Progenitor cell of endocrine pancreas (in vitro differentiated cells): ENCODE data around the gene DRAXIN. TPM values are rescaled to one million over a fixed set of nuclear protein-coding genes. Genes with fewer than 3 reads are reported as not detected.

Experiments used
- DNase-seq: peaks from one replicate; pipeline ENCODE4 v3.0.0; 2021; ENCODE audit warnings: low spot score; ENCODE audit not compliant: unreplicated experiment
- H3K27ac Mint-ChIP-seq: 2 replicates; pipeline ENCODE4 v1.8.0; 2021; ENCODE audit warnings: mild to moderate bottlenecking, moderate library complexity, mixed read lengths
- H3K27me3 Mint-ChIP-seq: 2 replicates; pipeline ENCODE4 v1.8.0; 2021; ENCODE audit warnings: mixed read lengths
- H3K36me3 Mint-ChIP-seq: 2 replicates; pipeline ENCODE4 v1.8.0; 2022; ENCODE audit warnings: mixed read lengths; ENCODE audit not compliant: insufficient read depth
- H3K4me1 Mint-ChIP-seq: 2 replicates; pipeline ENCODE4 v1.8.0; 2021; ENCODE audit warnings: low read depth, mixed read lengths
- H3K4me3 Mint-ChIP-seq: 2 replicates; pipeline ENCODE4 v1.8.0; 2021; ENCODE audit warnings: low read depth, mild to moderate bottlenecking, moderate library complexity, mixed read lengths
- H3K9me3 Mint-ChIP-seq: 2 replicates; pipeline ENCODE4 v1.8.0; 2021; ENCODE audit warnings: low read depth, mixed read lengths
- CTCF ChIP-seq: fragments of 200-600 bp; sonication (generic); IDR thresholded peaks from one replicate; pipeline ENCODE4 v1.5.0; 2021; ENCODE audit warnings: antibody characterized with exemption, mild to moderate bottlenecking; ENCODE audit not compliant: unreplicated experiment
- total RNA-seq: library from RNA; stranded (reverse); gene quantifications from 2 replicates; pipeline ENCODE4 v1.2.1, GENCODE V29; 2021

DRAXIN gene
- total RNA-seq, 1 donor from 2014 or later: 2.8 TPM

DNA sequence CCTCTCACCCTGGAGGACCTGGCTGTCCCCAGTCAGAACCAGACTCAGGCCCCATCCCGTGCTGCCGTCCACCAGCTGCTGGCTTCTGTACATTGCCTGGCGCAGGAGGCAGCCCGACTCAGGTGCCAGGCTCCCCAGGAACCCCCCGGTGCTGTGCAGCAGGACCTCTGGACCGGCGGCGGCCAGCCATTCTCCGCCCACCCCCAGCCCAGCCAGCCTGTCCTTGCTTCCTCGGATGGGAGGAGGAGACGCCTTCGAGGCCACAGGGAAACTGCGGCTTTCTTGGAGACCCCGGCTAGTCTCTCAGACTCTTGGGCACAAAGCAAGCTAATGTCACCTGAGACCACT, 74.9 kb downstream of the DRAXIN start:
- TF ChIP-seq CTCF: no peak
- H3K4me1 Mint-ChIP-seq: no peaks in the 10 kb centered on the region
- no peak for DNase-seq
- H3K27me3 Mint-ChIP-seq: peaks cover 24% of the 10 kb centered on the region
- H3K4me3 Mint-ChIP-seq: no peak overlapping the region
- no peaks in the 10 kb centered on the region for H3K9me3 Mint-ChIP-seq
- H3K36me3 Mint-ChIP-seq: no peaks in the 10 kb centered on the region
- no peak overlapping the region for H3K27ac Mint-ChIP-seq

DNA sequence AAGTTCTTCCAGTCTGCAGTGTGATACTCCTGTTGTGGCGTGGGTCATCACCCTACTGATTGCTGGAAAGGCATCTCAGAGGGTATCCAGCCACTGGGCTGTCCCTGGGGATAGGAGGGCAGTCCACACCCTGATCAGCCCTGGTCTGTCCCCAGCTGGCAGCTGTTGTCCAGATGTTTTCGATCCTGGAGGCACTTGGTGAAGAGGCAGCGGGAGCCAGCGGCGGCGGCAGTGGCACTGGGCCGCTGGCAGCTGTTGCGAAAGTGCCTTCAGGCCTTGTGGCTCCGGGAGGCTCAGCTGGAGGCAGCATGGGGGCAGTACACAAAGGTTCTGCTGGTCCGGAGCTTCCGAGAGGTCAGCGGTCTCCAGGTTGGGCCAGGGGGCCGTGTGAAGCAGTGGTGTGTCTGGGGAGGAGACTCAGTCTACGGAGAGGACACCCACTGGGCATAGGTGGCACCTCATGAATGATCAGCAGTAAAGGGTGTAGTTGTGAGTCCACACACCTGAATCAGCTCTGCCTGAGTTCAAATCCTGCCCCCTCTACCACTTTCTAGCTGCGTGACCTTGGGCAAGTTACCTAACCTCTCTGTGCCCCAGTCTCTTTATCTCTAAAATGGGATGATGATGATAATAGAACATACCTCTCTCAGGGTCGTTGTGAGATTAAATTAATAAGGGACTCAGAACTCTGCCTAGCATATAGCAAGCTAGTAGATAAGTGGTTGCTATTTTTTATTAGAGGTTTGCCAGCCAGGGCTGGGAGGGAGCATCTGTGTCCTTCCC, 76.6 kb downstream of the DRAXIN start:
- Mint-ChIP-seq H3K9me3 (no peaks in the 10 kb centered on the region), H3K36me3 (no peaks in the 10 kb centered on the region), H3K27me3 (peaks cover 10% of the 10 kb centered on the region), H3K27ac (no peak overlapping the region), H3K4me1 (no peaks in the 10 kb centered on the region), H3K4me3 (no peak overlapping the region)
- no peak for DNase-seq
- no peak for TF ChIP-seq CTCF

GRCh38 chr1:11768821-11769220, 77.3 kb downstream of the DRAXIN start:
- Mint-ChIP-seq H3K9me3 (no peaks in the 10 kb centered on the region), H3K4me1 (no peaks in the 10 kb centered on the region), H3K36me3 (no peaks in the 10 kb centered on the region), H3K27ac (no peak overlapping the region), H3K27me3 (peaks cover 5% of the 10 kb centered on the region), H3K4me3 (no peak overlapping the region)
- DNase-seq: no peak
- no peak for TF ChIP-seq CTCF

DNA sequence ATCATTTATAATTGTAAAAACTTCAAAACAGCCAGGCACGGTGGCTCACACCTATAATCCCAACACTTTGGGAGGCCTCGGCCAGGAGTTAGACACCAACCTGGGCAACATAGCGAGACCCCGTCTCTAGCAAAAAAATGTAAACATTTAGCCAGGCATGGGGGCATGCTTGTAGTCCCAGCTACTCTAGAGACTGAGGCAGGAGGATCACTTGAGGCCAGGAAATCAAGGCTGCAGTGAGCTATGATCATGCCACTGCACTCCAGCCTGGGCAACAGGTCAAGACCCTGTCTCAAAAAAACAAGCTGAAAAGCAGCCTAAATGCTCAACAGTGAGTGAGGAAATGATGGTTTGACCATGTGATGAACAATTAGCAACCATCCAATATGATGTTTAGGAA, 77.8 kb downstream of the DRAXIN start:
- no peak overlapping the region for H3K27ac Mint-ChIP-seq
- H3K9me3 Mint-ChIP-seq: no peaks in the 10 kb centered on the region
- DNase-seq: no peak
- peaks cover 3% of the 10 kb centered on the region for H3K27me3 Mint-ChIP-seq
- H3K4me1 Mint-ChIP-seq: no peaks in the 10 kb centered on the region
- H3K36me3 Mint-ChIP-seq: no peaks in the 10 kb centered on the region
- H3K4me3 Mint-ChIP-seq: no peak overlapping the region
- no peak for TF ChIP-seq CTCF

DNA sequence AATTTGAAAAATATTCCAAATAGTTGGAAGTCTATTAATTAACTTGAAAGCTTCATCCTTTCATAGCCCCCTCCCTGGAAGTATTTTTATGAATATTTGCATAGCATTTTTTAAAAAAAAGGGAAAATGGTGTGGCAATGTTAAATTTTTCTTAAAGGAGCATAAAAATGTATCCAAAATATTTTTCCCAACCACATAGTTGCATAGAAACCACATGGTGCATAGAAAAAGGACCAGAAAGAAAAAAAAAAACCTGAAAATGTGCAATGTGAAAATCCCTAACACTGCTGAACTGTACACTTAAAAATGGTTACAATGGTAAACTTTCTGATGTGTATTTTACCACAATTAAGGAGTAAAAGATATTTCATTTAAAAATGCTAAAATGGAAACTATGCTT, 78.5 kb downstream of the DRAXIN start:
- H3K4me3 Mint-ChIP-seq: no peak overlapping the region
- no peak for TF ChIP-seq CTCF
- H3K27me3 Mint-ChIP-seq: peaks cover 3% of the 10 kb centered on the region
- H3K4me1 Mint-ChIP-seq: no peaks in the 10 kb centered on the region
- DNase-seq: no peak
- H3K36me3 Mint-ChIP-seq: no peaks in the 10 kb centered on the region
- no peak overlapping the region for H3K27ac Mint-ChIP-seq
- no peaks in the 10 kb centered on the region for H3K9me3 Mint-ChIP-seq
